Hepatocyte (in vitro differentiated cells): ENCODE measurements around the gene PAN3. TPM values are rescaled to one million over a fixed set of nuclear protein-coding genes. Genes with fewer than 3 reads are reported as not detected.

Experiments used
- DNase-seq: peaks from one replicate; pipeline ENCODE4 v3.0.0-alpha.2; 2016; ENCODE audit warnings: low spot score
- H2AFZ ChIP-seq: fragments of 200-600 bp; sonication (generic); 2 replicates; pipeline ENCODE4 v1.6.0; 2016; ENCODE audit warnings: antibody characterized with exemption, mild to moderate bottlenecking
- H3K27ac ChIP-seq: fragments of 200-600 bp; sonication (generic); 2 replicates; pipeline ENCODE4 v1.5.1; 2016; ENCODE audit warnings: mild to moderate bottlenecking
- H3K27me3 ChIP-seq: fragments of 200-600 bp; sonication (generic); 2 replicates; pipeline ENCODE4 v1.6.1; 2016
- H3K36me3 ChIP-seq: fragments of 200-600 bp; sonication (generic); replicated peaks from 2 replicates; pipeline ENCODE4 v1.5.1; 2016; ENCODE audit warnings: low read depth; ENCODE audit not compliant: insufficient read depth
- H3K4me1 ChIP-seq: fragments of 200-600 bp; sonication (generic); 2 replicates; pipeline ENCODE4 v1.5.1; 2016; ENCODE audit warnings: mild to moderate bottlenecking, moderate library complexity; ENCODE audit not compliant: insufficient read depth
- H3K4me2 ChIP-seq: fragments of 200-600 bp; sonication (generic); 2 replicates; pipeline ENCODE4 v1.6.0; 2016
- H3K4me3 ChIP-seq: fragments of 200-600 bp; sonication (generic); 2 replicates; pipeline ENCODE4 v1.5.1; 2016; ENCODE audit warnings: mild to moderate bottlenecking
- H3K79me2 ChIP-seq: fragments of 200-600 bp; sonication (generic); 2 replicates; pipeline ENCODE4 v1.6.0; 2017; ENCODE audit warnings: mild to moderate bottlenecking
- H3K9me2 ChIP-seq: fragments of 200-600 bp; sonication (generic); replicated peaks from 2 replicates; pipeline ENCODE4 v1.6.0; 2017; ENCODE audit warnings: mild to moderate bottlenecking; ENCODE audit not compliant: insufficient read depth
- H3K9me3 ChIP-seq: fragments of 200-600 bp; sonication (generic); 2 replicates; pipeline ENCODE4 v1.5.1; 2016; ENCODE audit warnings: low read depth, mild to moderate bottlenecking
- H4K20me1 ChIP-seq: fragments of 200-600 bp; sonication (generic); 2 replicates; pipeline ENCODE4 v1.6.0; 2016; ENCODE audit warnings: mild to moderate bottlenecking; ENCODE audit not compliant: insufficient read depth, poor library complexity, severe bottlenecking
- EZH2 ChIP-seq: fragments of 200-600 bp; sonication (generic); IDR thresholded peaks from 2 replicates; pipeline ENCODE4 v1.6.1; 2016; ENCODE audit warnings: antibody characterized with exemption, mild to moderate bottlenecking, borderline replicate concordance
- EZH2phosphoT487 ChIP-seq: fragments of 200-600 bp; sonication (generic); IDR thresholded peaks from one replicate; pipeline ENCODE4 v1.6.1; 2018; ENCODE audit warnings: antibody characterized with exemption, mild to moderate bottlenecking, low read depth, moderate library complexity; ENCODE audit not compliant: unreplicated experiment, severe bottlenecking
- WGBS: methylation state at CpG from one replicate; pipeline ENCODE4 v1.1.6; 2016; ENCODE audit warnings: low lambda C conversion rate; ENCODE audit errors: missing lambda C conversion rate; 5-methylcytosine and 5-hydroxymethylcytosine counted together
- polyA plus RNA-seq: library from polyadenylated mRNA; unstranded; fragments of >200 nt; fragmentation: Nextera tagmentation; extraction: Ambion mirVana; gene quantifications from 2 replicates; pipeline ENCODE4 v1.2.1, GENCODE V29; 2016
- total RNA-seq: library from RNA; depleted of rRNA; stranded (reverse); fragments of >200 nt; gene quantifications from 2 replicates; pipeline ENCODE4 v1.2.3, GENCODE V29; 2014
- TF ChIP-seq, protein P1 (sequence below): fragments of 200-600 bp; sonication (generic); IDR thresholded peaks from 2 replicates; pipeline ENCODE4 v1.5.1; 2016; ENCODE audit warnings: antibody characterized with exemption, mild to moderate bottlenecking; ENCODE audit not compliant: poor library complexity

The PAN3 gene
- total and polyA plus RNA-seq, 2 experiments from 2014 or later = 6.9 to 29.8 TPM

GRCh38 chr13:28320209-28320608 lies 181.9 kb downstream of the PAN3 start:
- no peak overlapping the region for H3K4me3 ChIP-seq
- H3K27ac ChIP-seq = no peak overlapping the region
- no peaks in the 10 kb centered on the region for H4K20me1 ChIP-seq
- no peak overlapping the region for H2AFZ ChIP-seq
- WGBS = 92% methylated on average over 6 of the region's 6 CpGs
- H3K4me1 ChIP-seq = peaks cover 25% of the 10 kb centered on the region
- no peaks in the 10 kb centered on the region for H3K9me2 ChIP-seq
- H3K4me2 ChIP-seq = no peak overlapping the region
- H3K27me3 ChIP-seq = no peaks in the 10 kb centered on the region
- H3K9me3 ChIP-seq = no peaks in the 10 kb centered on the region
- DNase-seq = no peak
- TF ChIP-seq, protein P1, sequence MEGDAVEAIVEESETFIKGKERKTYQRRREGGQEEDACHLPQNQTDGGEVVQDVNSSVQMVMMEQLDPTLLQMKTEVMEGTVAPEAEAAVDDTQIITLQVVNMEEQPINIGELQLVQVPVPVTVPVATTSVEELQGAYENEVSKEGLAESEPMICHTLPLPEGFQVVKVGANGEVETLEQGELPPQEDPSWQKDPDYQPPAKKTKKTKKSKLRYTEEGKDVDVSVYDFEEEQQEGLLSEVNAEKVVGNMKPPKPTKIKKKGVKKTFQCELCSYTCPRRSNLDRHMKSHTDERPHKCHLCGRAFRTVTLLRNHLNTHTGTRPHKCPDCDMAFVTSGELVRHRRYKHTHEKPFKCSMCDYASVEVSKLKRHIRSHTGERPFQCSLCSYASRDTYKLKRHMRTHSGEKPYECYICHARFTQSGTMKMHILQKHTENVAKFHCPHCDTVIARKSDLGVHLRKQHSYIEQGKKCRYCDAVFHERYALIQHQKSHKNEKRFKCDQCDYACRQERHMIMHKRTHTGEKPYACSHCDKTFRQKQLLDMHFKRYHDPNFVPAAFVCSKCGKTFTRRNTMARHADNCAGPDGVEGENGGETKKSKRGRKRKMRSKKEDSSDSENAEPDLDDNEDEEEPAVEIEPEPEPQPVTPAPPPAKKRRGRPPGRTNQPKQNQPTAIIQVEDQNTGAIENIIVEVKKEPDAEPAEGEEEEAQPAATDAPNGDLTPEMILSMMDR = no peak
- no peak for TF ChIP-seq EZH2phosphoT487
- TF ChIP-seq EZH2 = no peak
- H3K79me2 ChIP-seq = no peaks in the 10 kb centered on the region
- no peaks in the 10 kb centered on the region for H3K36me3 ChIP-seq

GRCh38 chr13:28320884-28321574 lies 182.7 kb downstream of the PAN3 start:
- no peak for TF ChIP-seq EZH2
- TF ChIP-seq, protein P1 = no peak
- no peak for TF ChIP-seq EZH2phosphoT487
- Histone ChIP-seq H3K4me1 (peaks cover 23% of the 10 kb centered on the region), H3K4me2 (no peak overlapping the region), H3K79me2 (no peaks in the 10 kb centered on the region), H3K27me3 (no peaks in the 10 kb centered on the region), H3K4me3 (no peak overlapping the region), H3K9me2 (no peaks in the 10 kb centered on the region), H3K27ac (no peak overlapping the region), H2AFZ (no peak overlapping the region), H3K9me3 (no peaks in the 10 kb centered on the region), H3K36me3 (no peaks in the 10 kb centered on the region), H4K20me1 (no peaks in the 10 kb centered on the region)
- 67% methylated on average over 11 of the region's 11 CpGs for WGBS
- DNase-seq = no peak

- Histone ChIP-seq H3K4me2 (peak overlapping the region; percentile 46), H4K20me1 (no peaks in the 10 kb centered on the region), H3K4me1 (peaks cover 17% of the 10 kb centered on the region), H3K9me2 (no peaks in the 10 kb centered on the region), H3K27ac (peak overlapping the region; percentile 7), H2AFZ (no peak overlapping the region), H3K27me3 (no peaks in the 10 kb centered on the region), H3K36me3 (no peaks in the 10 kb centered on the region), H3K9me3 (no peaks in the 10 kb centered on the region), H3K4me3 (no peak overlapping the region), H3K79me2 (no peaks in the 10 kb centered on the region)
- TF ChIP-seq, protein P1 = no peak
- no peak for TF ChIP-seq EZH2phosphoT487
- no peak for TF ChIP-seq EZH2
- WGBS = 66% methylated on average over 2 of the region's 2 CpGs
- no peak for DNase-seq
Observed at GRCh38 chr13:28321756-28322155, 183.4 kb downstream of the PAN3 start.
